K562 (cell line): ENCODE results near the gene CEMP1. TPM values are rescaled to one million over a fixed set of nuclear protein-coding genes. Genes with fewer than 3 reads are reported as not detected.

Source experiments
- ATAC-seq: fragments of 200-7000 bp; cut with Tn5 transposase; 3 replicates; pipeline ENCODE4 v1.9.1; 2020; ENCODE audit warnings: moderate library complexity
- BruUV-seq: library from RNA; stranded (reverse); fragments of 400-500 nt; replicated peaks from 2 replicates; lab custom pipeline; 2021; lab: Mats Ljungman, UMichigan
- CTCF ChIA-PET: fragments of 300-600 bp; formaldehyde crosslinking; extraction: SDS; loops from one replicate; lab custom pipeline; 2021; ENCODE audit warnings: low intra/inter-chr PET ratio; lab: Yijun Ruan, JAX
- POLR2A ChIA-PET: fragments of 300-600, 350-650 bp; sonication (Branson Sonifier 250); formaldehyde crosslinking; extraction: SDS; loops from one replicate; lab custom pipeline; 2021; ENCODE audit warnings: antibody characterized with exemption, inconsistent platforms; lab: Yijun Ruan, JAX
- DNase-seq, 4 experiments: peaks; one replicate each; pipeline versions ENCODE4 v3.0.0 to v3.0.0-alpha.2; 2011 to 2018; ENCODE audit warnings: low spot score in 3 of 4, mixed read lengths in 3 of 4; ENCODE audit errors: extremely low read depth in 1 of 4
- FAIRE-seq: peaks from 2 replicates; lab custom pipeline; 2011; peaks lifted over from hg19 to GRCh38; lab: Jason Lieb, UNC
- H2AFZ ChIP-seq: 2 replicates; pipeline ENCODE4 v1.6.0; 2011; ENCODE audit warnings: low read depth, low read length, control low read depth, inconsistent platforms
- H3K27ac ChIP-seq: fragments of 200-600 bp; 3 replicates; pipeline ENCODE4 v1.8.0; 2011; ENCODE audit warnings: low read depth, mild to moderate bottlenecking, control low read depth, inconsistent platforms, low read length, moderate library complexity, mixed read lengths; ENCODE audit errors: extremely low read depth
- H3K27me3 ChIP-seq, 2 experiments: fragments of 300-600 bp in 1 of 2; 2 replicates in 1 of 2; 3 replicates in 1 of 2; pipeline versions ENCODE4 v1.6.0 to v1.8.0; 2011; ENCODE audit warnings: inconsistent platforms in 2 of 2, low read length in 2 of 2, mild to moderate bottlenecking in 1 of 2, mixed read lengths in 1 of 2, moderate library complexity in 1 of 2; ENCODE audit not compliant: control insufficient read depth in 2 of 2, insufficient read depth in 2 of 2
- H3K36me3 ChIP-seq: fragments of 300-600 bp; 3 replicates; pipeline ENCODE4 v1.8.0; 2011; ENCODE audit warnings: mild to moderate bottlenecking, low read length, inconsistent platforms; ENCODE audit not compliant: control insufficient read depth, insufficient read depth
- H3K4me1 ChIP-seq, 2 experiments: fragments of 200-600 bp in 1 of 2; replicated peaks in 1 of 2; 2 replicates in 1 of 2; 3 replicates in 1 of 2; pipeline versions ENCODE4 v1.5.1 to v1.8.0; 2011; ENCODE audit warnings: inconsistent platforms in 2 of 2, low read length in 2 of 2, mild to moderate bottlenecking in 1 of 2, mixed read lengths in 1 of 2, moderate library complexity in 1 of 2; ENCODE audit not compliant: control insufficient read depth in 2 of 2, insufficient read depth in 2 of 2
- H3K4me2 ChIP-seq: 2 replicates; pipeline ENCODE4 v1.6.1; 2011; ENCODE audit warnings: low read length, control low read depth, inconsistent platforms, mixed read lengths; ENCODE audit not compliant: insufficient read depth
- H3K4me3 ChIP-seq: fragments of 200-600 bp; sonication (generic), shearing (Covaris generic); 2 replicates; pipeline ENCODE4 v1.5.1; 2016; ENCODE audit warnings: control low read depth, inconsistent platforms
- H3K79me2 ChIP-seq: fragments of 200-600 bp; 3 replicates; pipeline ENCODE4 v1.8.0; 2011; ENCODE audit warnings: low read length, inconsistent platforms; ENCODE audit not compliant: control insufficient read depth, insufficient read depth
- H3K9ac ChIP-seq, 2 experiments: 2 replicates each; pipeline versions ENCODE4 v1.6.0 to v1.6.1; 2011; ENCODE audit warnings: low read depth in 2 of 2, low read length in 2 of 2, control low read depth in 1 of 2, inconsistent platforms in 1 of 2, mild to moderate bottlenecking in 1 of 2, mixed read lengths in 1 of 2; ENCODE audit not compliant: insufficient read depth in 1 of 2
- H3K9me1 ChIP-seq: one replicate; pipeline ENCODE4 v1.6.0; 2011; ENCODE audit warnings: inconsistent platforms, mild to moderate bottlenecking, low read length, moderate library complexity; ENCODE audit not compliant: control insufficient read depth, insufficient read depth
- H3K9me3 ChIP-seq: replicated peaks from 2 replicates; pipeline ENCODE4 v1.5.1; 2011; ENCODE audit warnings: low read depth, low read length, inconsistent platforms; ENCODE audit not compliant: control insufficient read depth, insufficient read depth
- H4K20me1 ChIP-seq: replicated peaks from 2 replicates; pipeline ENCODE4 v1.6.1; 2011; ENCODE audit warnings: low read length, inconsistent platforms, mixed read lengths; ENCODE audit not compliant: control insufficient read depth, insufficient read depth
- ADNP ChIP-seq: fragments of 200-800 bp; sonication (Bioruptor generic); IDR thresholded peaks from 2 replicates; pipeline ENCODE4 v1.6.1; 2016; ENCODE audit warnings: missing genetic modification characterization, missing compliant biosample characterization
- RAD51 ChIP-seq: fragments of 450-650 bp; IDR thresholded peaks from 2 replicates; pipeline ENCODE4 v1.7.1; 2016; ENCODE audit warnings: low read depth, mild to moderate bottlenecking, borderline replicate concordance
- RBM25 ChIP-seq: fragments of 200-400 bp; formaldehyde crosslinking; IDR thresholded peaks from 2 replicates; pipeline ENCODE4 v1.6.1; 2018; ENCODE audit warnings: low read length, low read depth, moderate library complexity; ENCODE audit not compliant: severe bottlenecking
- RCOR1 ChIP-seq, 2 experiments: IDR thresholded peaks; 2 replicates each; pipeline ENCODE4 v1.6.1; 2012; ENCODE audit warnings: low read depth in 2 of 2, low read length in 2 of 2, borderline replicate concordance in 1 of 2, improper control_type of control experiment in 1 of 2
- TSC22D4 ChIP-seq: fragments of 450-650 bp; IDR thresholded peaks from 2 replicates; pipeline ENCODE4 v1.6.1; 2016; ENCODE audit warnings: missing genetic modification characterization, missing biosample characterization, control low read depth
- UBTF ChIP-seq, 2 experiments: IDR thresholded peaks; 2 replicates each; pipeline ENCODE4 v1.6.1; 2012; ENCODE audit warnings: improper control_type of control experiment in 2 of 2, low read depth in 2 of 2, low read length in 2 of 2, borderline replicate concordance in 1 of 2
- ZNF639 ChIP-seq, 2 experiments: fragments of 200-800 bp in 1 of 2; sonication (Bioruptor generic) in 1 of 2; sonication (generic) in 1 of 2; formaldehyde crosslinking in 1 of 2; IDR thresholded peaks in 1 of 2; conservative IDR thresholded peaks in 1 of 2; 2 replicates each; pipeline versions ENCODE4 v1.5.0 to v1.6.1; 2016 to 2020; ENCODE audit warnings: missing compliant biosample characterization in 1 of 2, missing genetic modification characterization in 1 of 2, missing genetic modification reagents in 1 of 2
- ZNF740 ChIP-seq, 3 experiments: fragments of 200-800 bp in 1 of 3; sonication (Bioruptor generic) in 1 of 3; sonication (generic) in 1 of 3; formaldehyde crosslinking in 1 of 3; IDR thresholded peaks; 2 replicates each; pipeline versions ENCODE4 v1.6.1 to v1.8.0; 2016 to 2022; ENCODE audit warnings: mild to moderate bottlenecking in 2 of 3, missing compliant biosample characterization in 2 of 3, missing genetic modification characterization in 2 of 3, missing genetic modification reagents in 1 of 3
- WGBS: fragments of 100-300 bp; shearing (Covaris generic); methylation state at CpG from one replicate; pipeline ENCODE4 v1.1.6; 2016; ENCODE audit warnings: low coverage, mixed read lengths; ENCODE audit not compliant: insufficient coverage; ENCODE audit errors: missing lambda C conversion rate; 5-methylcytosine and 5-hydroxymethylcytosine counted together
- in situ Hi-C: fragments of 300-500 bp; cut with MboI; formaldehyde crosslinking; loops from 4 replicates; pipeline ENCODE4 v1.15.0; 2018; ENCODE audit warnings: inconsistent platforms, mixed read lengths
- intact Hi-C: fragments of 100-400 bp; cut with micrococcal nuclease; formaldehyde crosslinking; loops from 2 replicates; pipeline ENCODE4 v1.14.2; 2022
- polyA plus RNA-seq, 8 experiments: library from polyadenylated mRNA; depleted of rRNA in 4 of 8; stranded (reverse) in 5 of 8; unstranded in 3 of 8; fragments of >200 nt; fragmentation: Nextera tagmentation in 2 of 8; fragmentation: Illumina TruSeq in 1 of 8; extraction: Ambion mirVana in 2 of 8; extraction: Trizol in 1 of 8; gene quantifications; 2 replicates each; pipeline versions ENCODE4 v1.2.1 to v1.2.3, GENCODE V29; 2011 to 2014; ENCODE audit warnings: inconsistent platforms in 1 of 8, missing spikeins in 1 of 8
- total RNA-seq, 7 experiments: library from RNA; depleted of rRNA in 6 of 7; stranded (reverse); fragments of >200 nt in 6 of 7; fragmentation: Illumina TruSeq in 2 of 7; extraction: Trizol in 2 of 7; gene quantifications; 2 replicates each; pipeline versions ENCODE4 v1.2.1 to v1.2.3, GENCODE V29; 2011 to 2021; ENCODE audit warnings: low replicate concordance in 1 of 7
- TF ChIP-seq, protein P1 (sequence below): sonication (generic); formaldehyde crosslinking; IDR thresholded peaks from 2 replicates; pipeline ENCODE4 v1.8.0; 2022; ENCODE audit warnings: mild to moderate bottlenecking, missing genetic modification reagents, borderline replicate concordance

CEMP1 gene
- total and polyA plus RNA-seq, 9 of the 15 experiments (the other 6 are each of a cell fraction or from before 2014, with no cell fraction given): 0.05 to 0.45 TPM; not detected in 7

DNA sequence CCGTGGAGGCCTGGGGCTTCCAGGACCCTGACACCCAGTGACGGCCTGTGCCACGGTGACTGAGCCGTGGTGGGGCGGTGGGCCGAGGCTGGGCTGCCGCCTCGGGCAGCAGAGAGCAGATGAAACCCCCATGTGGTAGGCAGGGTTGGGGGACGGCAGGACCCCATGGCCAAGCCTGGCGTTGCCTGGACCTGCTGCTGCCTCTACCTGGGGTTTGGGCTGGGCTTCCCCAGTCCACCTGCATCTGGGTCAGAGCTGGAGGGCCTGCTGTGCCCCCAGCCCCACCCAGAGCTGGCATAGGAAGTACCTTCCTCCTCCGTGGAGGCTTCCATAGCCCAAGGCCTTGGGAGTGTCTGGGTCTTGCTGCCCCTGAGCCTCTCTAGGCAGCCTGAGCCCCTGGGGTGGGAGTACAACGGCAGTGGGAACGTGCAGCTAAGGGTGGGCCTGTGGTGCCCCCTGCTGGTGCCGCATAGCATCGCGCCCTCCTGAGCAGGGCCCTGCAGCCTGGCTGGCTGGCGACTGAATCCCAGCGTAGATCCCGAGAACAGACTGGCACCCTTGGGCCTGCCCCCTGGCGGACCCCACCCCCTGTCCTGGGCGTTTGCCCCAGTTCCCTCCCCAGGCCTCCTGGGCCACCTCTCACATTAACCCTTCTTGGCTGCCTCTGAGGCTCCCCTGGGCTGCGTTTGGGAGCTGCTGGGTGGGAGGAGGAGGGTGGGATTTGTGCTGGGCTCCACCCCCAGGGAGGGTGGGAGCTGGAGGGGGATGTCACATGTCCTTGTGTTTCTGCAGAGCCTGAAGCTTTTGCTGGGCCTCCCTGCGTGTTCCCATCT lies 30.1 kb downstream of the CEMP1 start:
- Histone ChIP-seq H3K4me1 (peaks cover 17 to 70% of the 10 kb centered on the region in 2 experiments), H3K9me1 (no peaks in the 10 kb centered on the region), H3K4me3 (no peak overlapping the region), H4K20me1 (peaks cover 9% of the 10 kb centered on the region), H3K9ac (peak overlapping the region in 1 of 2 experiments; percentile 82; a peak in 2 of 4 replicates), H2AFZ (no peak overlapping the region), H3K4me2 (no peak overlapping the region), H3K79me2 (peaks cover 19% of the 10 kb centered on the region), H3K9me3 (no peaks in the 10 kb centered on the region), H3K27me3 (no peaks in the 10 kb centered on the region), H3K27ac (no peak overlapping the region), H3K36me3 (peaks cover 63% of the 10 kb centered on the region; the same call in 2 of the 3 replicates)
- CTCF ChIA-PET: interaction anchor here (0.6 to 3.5 kb wide), 10 partner anchors 9 to 497 kb away, joined by 3 to 17 read pairs (median 3); partner anchors contain the start of genes ABCA3, CCNF and TBC1D24
- DNase-seq (peak; percentile 81 to 85 (median 84)), ATAC-seq (peak; percentile 94), FAIRE-seq (peak; percentile 88)
- intact Hi-C loops: loop anchor here (1.0 to 10.0 kb wide), 4 partner anchors 34 to 205 kb away; partner anchors contain the start of genes ABCA3 and CCNF
- 39% methylated on average over 22 of the region's 23 CpGs for WGBS
- no TSS peak for BruUV-seq
- in situ Hi-C loops: no loop called here
- POLR2A ChIA-PET: interaction anchor here (0.5 to 1.2 kb wide), 14 partner anchors 9 to 346 kb away, joined by 3 to 4 read pairs (median 3); partner anchors contain the start of gene TRAF7
- TF ChIP-seq, protein P1, sequence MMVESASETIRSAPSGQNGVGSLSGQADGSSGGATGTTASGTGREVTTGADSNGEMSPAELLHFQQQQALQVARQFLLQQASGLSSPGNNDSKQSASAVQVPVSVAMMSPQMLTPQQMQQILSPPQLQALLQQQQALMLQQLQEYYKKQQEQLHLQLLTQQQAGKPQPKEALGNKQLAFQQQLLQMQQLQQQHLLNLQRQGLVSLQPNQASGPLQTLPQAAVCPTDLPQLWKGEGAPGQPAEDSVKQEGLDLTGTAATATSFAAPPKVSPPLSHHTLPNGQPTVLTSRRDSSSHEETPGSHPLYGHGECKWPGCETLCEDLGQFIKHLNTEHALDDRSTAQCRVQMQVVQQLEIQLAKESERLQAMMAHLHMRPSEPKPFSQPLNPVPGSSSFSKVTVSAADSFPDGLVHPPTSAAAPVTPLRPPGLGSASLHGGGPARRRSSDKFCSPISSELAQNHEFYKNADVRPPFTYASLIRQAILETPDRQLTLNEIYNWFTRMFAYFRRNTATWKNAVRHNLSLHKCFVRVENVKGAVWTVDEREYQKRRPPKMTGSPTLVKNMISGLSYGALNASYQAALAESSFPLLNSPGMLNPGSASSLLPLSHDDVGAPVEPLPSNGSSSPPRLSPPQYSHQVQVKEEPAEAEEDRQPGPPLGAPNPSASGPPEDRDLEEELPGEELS (CRISPR knock-in tag): no peak
- TF ChIP-seq ZNF740 (CRISPR knock-in tag; IDR thresholded peaks at IDR 0.05): peak; percentile 72
- no peak for TF ChIP-seq ZNF740 (tag; IDR thresholded peaks at IDR 0.05)
- no peak for TF ChIP-seq RBM25
- no peak for TF ChIP-seq RCOR1 (IDR thresholded peaks at IDR 0.05; ENCODE audit: borderline replicate concordance in 1 of 2, low read depth in 2 of 2, low read length in 2 of 2)
- no peak for TF ChIP-seq ADNP
- TF ChIP-seq RAD51: peak; percentile 43; the same call in 1 of the 2 replicates
- no peak for TF ChIP-seq TSC22D4 (tag)
- TF ChIP-seq UBTF (IDR thresholded peaks at IDR 0.05; ENCODE audit: borderline replicate concordance in 1 of 2, low read depth in 2 of 2, low read length in 2 of 2): 0 out of 4 replicates have a peak, but pooled peaks of 1 of the 2 experiments have one; percentile 61
- no peak for TF ChIP-seq ZNF639 (CRISPR knock-in tag; conservative IDR thresholded peaks at IDR 0.05 in 1 of 2, IDR thresholded peaks at IDR 0.05 in 1 of 2)
